ENCODE measurements around the gene ZBTB11.

DNA sequence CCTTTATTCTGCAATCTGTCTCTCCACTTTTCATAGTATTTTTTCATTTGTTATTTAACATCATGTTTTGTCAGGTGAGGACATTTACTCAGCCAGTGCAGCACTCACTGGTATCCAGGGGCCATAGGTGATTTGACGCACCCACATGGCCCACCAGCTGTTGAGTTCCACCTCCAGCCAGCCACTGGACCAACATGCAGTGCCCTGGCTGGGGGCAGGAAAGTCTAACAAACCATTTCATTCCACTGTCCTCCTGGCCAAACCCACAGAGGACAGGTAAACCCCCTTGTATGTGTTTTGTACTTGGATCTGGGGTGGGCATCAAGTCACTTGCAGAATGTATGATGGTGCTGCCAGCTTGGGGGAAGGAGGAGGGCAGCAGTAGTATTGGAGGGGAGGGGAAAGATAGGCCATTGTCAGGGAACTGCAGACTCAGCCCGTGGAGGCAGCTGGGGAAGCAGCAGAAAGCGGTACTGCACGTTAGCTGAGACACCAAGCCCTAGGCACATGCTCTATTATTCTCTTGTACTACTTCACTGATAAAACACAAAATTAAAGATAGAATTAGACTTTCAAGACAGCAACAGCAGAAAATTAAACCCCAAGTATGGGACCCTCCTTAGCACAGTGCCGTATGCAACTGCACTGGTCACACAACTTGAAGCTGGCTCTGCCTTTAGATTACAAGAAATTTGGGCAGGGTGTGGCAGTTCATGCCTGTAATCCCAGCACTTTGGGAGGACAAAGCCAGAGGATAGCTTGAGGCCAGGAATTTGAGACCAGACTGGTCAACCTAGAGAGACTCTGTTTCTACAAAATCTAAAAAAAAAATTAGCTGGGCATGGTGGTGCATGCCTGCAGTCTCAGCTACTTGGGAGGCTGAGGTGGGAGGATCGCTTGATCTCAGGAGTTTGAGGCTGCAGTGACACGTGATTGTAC, 25.0 kb upstream of the ZBTB11 start:
- TF ChIP-seq POLR2A (IDR thresholded peaks at IDR 0.05; ENCODE audit: low read depth, low read length) (no peak), POLR2AphosphoS5 (IDR thresholded peaks at IDR 0.05; ENCODE audit: low read depth, low read length) (no peak)
